WTC11 (cell line): ENCODE results near the gene PRKACB. TPM values are rescaled to one million over a fixed set of nuclear protein-coding genes. Genes with fewer than 3 reads are reported as not detected.

Experiments
- ATAC-seq: fragments of 200-7000 bp; cut with Tn5 transposase; 2 replicates; pipeline ENCODE4 v1.10.0; 2021; ENCODE audit warnings: mild to moderate bottlenecking, moderate library complexity
- CTCF ChIA-PET: fragments of 300-600 bp; sonication (Branson Sonifier 250); formaldehyde crosslinking; loops from one replicate; lab custom pipeline; 2021; ENCODE audit warnings: antibody characterized with exemption; lab: Charles Lee
- POLR2A ChIA-PET: fragments of 350-600 bp; sonication (Branson Sonifier 250); formaldehyde crosslinking; loops from one replicate; lab custom pipeline; 2021; ENCODE audit warnings: antibody characterized with exemption; lab: Charles Lee
- DNase-seq: peaks from one replicate; pipeline ENCODE4 v3.0.0; 2021; ENCODE audit warnings: low spot score
- H3K27ac Mint-ChIP-seq: 2 replicates; pipeline ENCODE4 v1.8.0; 2021; ENCODE audit warnings: mixed read lengths
- H3K27me3 Mint-ChIP-seq: 2 replicates; pipeline ENCODE4 v1.8.0; 2021; ENCODE audit warnings: low read depth, mild to moderate bottlenecking, moderate library complexity, mixed read lengths
- H3K36me3 Mint-ChIP-seq: 2 replicates; pipeline ENCODE4 v1.8.0; 2021; ENCODE audit warnings: mixed read lengths
- H3K4me1 Mint-ChIP-seq: 2 replicates; pipeline ENCODE4 v1.8.0; 2022; ENCODE audit warnings: mixed read lengths
- H3K4me3 Mint-ChIP-seq: 2 replicates; pipeline ENCODE4 v1.8.0; 2021; ENCODE audit warnings: mild to moderate bottlenecking, moderate library complexity, mixed read lengths
- H3K9me3 Mint-ChIP-seq: 2 replicates; pipeline ENCODE4 v1.8.0; 2021; ENCODE audit warnings: mixed read lengths
- ATF3 ChIP-seq: sonication (generic); formaldehyde crosslinking; conservative IDR thresholded peaks from 2 replicates; pipeline ENCODE4 v1.8.1; 2022; ENCODE audit warnings: mild to moderate bottlenecking, missing genetic modification reagents
- CDX4 ChIP-seq: fragments of 250-450 bp; sonication (Bioruptor Pico); IDR thresholded peaks from 2 replicates; pipeline ENCODE4 v1.9.0; 2021; ENCODE audit warnings: moderate library complexity, mild to moderate bottlenecking, inconsistent platforms, borderline replicate concordance
- CREB1 ChIP-seq: sonication (generic); formaldehyde crosslinking; IDR thresholded peaks from 2 replicates; pipeline ENCODE4 v1.8.0; 2023; ENCODE audit warnings: mild to moderate bottlenecking, missing genetic modification reagents
- E2F1 ChIP-seq: sonication (generic); formaldehyde crosslinking; IDR thresholded peaks from 2 replicates; pipeline ENCODE4 v1.8.0; 2022; ENCODE audit warnings: mild to moderate bottlenecking, missing genetic modification reagents
- E2F5 ChIP-seq: sonication (generic); formaldehyde crosslinking; IDR thresholded peaks from 2 replicates; pipeline ENCODE4 v1.8.1; 2022; ENCODE audit warnings: mild to moderate bottlenecking, moderate library complexity, missing genetic modification reagents
- FOXJ3 ChIP-seq: sonication (generic); formaldehyde crosslinking; IDR thresholded peaks from 2 replicates; pipeline ENCODE4 v1.9.0; 2021; ENCODE audit warnings: missing genetic modification reagents, mild to moderate bottlenecking, borderline replicate concordance
- GABPB1 ChIP-seq: sonication (generic); formaldehyde crosslinking; IDR thresholded peaks from 2 replicates; pipeline ENCODE4 v1.8.1; 2023; ENCODE audit warnings: mild to moderate bottlenecking, missing genetic modification reagents
- GRHL2 ChIP-seq: fragments of 250-450 bp; sonication (Bioruptor Pico); IDR thresholded peaks from 2 replicates; pipeline ENCODE4 v1.8.0; 2022; ENCODE audit warnings: mild to moderate bottlenecking, moderate library complexity; ENCODE audit not compliant: insufficient replicate concordance, severe bottlenecking
- GTF2I ChIP-seq: fragments of 250-450 bp; sonication (Bioruptor Pico); conservative IDR thresholded peaks from 2 replicates; pipeline ENCODE4 v1.4.0; 2021; ENCODE audit warnings: mild to moderate bottlenecking
- HMGA2 ChIP-seq: fragments of 250-450 bp; sonication (Bioruptor Pico); IDR thresholded peaks from 2 replicates; pipeline ENCODE4 v1.4.0; 2021; ENCODE audit warnings: mild to moderate bottlenecking, moderate library complexity
- HMGXB4 ChIP-seq: sonication (generic); formaldehyde crosslinking; IDR thresholded peaks from 2 replicates; pipeline ENCODE4 v1.8.1; 2023; ENCODE audit warnings: mild to moderate bottlenecking, moderate library complexity, missing genetic modification reagents
- MLX ChIP-seq: sonication (generic); formaldehyde crosslinking; IDR thresholded peaks from 2 replicates; pipeline ENCODE4 v1.8.1; 2023; ENCODE audit warnings: mild to moderate bottlenecking, missing genetic modification reagents, moderate library complexity
- MYBL2 ChIP-seq: sonication (generic); formaldehyde crosslinking; IDR thresholded peaks from 2 replicates; pipeline ENCODE4 v1.8.1; 2023; ENCODE audit warnings: mild to moderate bottlenecking, moderate library complexity, missing genetic modification reagents
- NFE2L1 ChIP-seq: sonication (generic); formaldehyde crosslinking; IDR thresholded peaks from 2 replicates; pipeline ENCODE4 v1.8.1; 2023; ENCODE audit warnings: missing genetic modification reagents
- NFYB ChIP-seq: sonication (generic); formaldehyde crosslinking; conservative IDR thresholded peaks from 2 replicates; pipeline ENCODE4 v1.8.0; 2022; ENCODE audit warnings: low read depth, missing genetic modification reagents
- NR1H2 ChIP-seq: sonication (generic); formaldehyde crosslinking; IDR thresholded peaks from 2 replicates; pipeline ENCODE4 v1.9.0; 2021; ENCODE audit warnings: mild to moderate bottlenecking, moderate library complexity, missing genetic modification reagents
- SMAD4 ChIP-seq: sonication (generic); formaldehyde crosslinking; IDR thresholded peaks from 2 replicates; pipeline ENCODE4 v1.8.0; 2022; ENCODE audit warnings: mild to moderate bottlenecking, missing genetic modification reagents
- STAT6 ChIP-seq: sonication (generic); formaldehyde crosslinking; conservative IDR thresholded peaks from 2 replicates; pipeline ENCODE4 v1.8.1; 2023; ENCODE audit warnings: mild to moderate bottlenecking, low read depth, missing genetic modification reagents, moderate library complexity
- USF1 ChIP-seq: sonication (generic); formaldehyde crosslinking; IDR thresholded peaks from 2 replicates; pipeline ENCODE4 v1.8.0; 2022; ENCODE audit warnings: mild to moderate bottlenecking, missing genetic modification reagents
- USF2 ChIP-seq: sonication (generic); formaldehyde crosslinking; IDR thresholded peaks from 2 replicates; pipeline ENCODE4 v1.8.1; 2023; ENCODE audit warnings: mild to moderate bottlenecking, missing genetic modification reagents, moderate library complexity
- ZNF263 ChIP-seq: sonication (generic); formaldehyde crosslinking; IDR thresholded peaks from 2 replicates; pipeline ENCODE4 v1.8.1; 2022; ENCODE audit warnings: low read depth, mild to moderate bottlenecking, moderate library complexity, missing genetic modification reagents
- ZNF317 ChIP-seq: sonication (generic); formaldehyde crosslinking; IDR thresholded peaks from 2 replicates; pipeline ENCODE4 v1.8.1; 2023; ENCODE audit warnings: low read depth, mild to moderate bottlenecking, moderate library complexity, missing genetic modification reagents, borderline replicate concordance
- total RNA-seq: library from RNA; stranded (reverse); gene quantifications from 3 replicates; pipeline ENCODE4 v1.2.3, GENCODE V29; 2021

The PRKACB gene
- total RNA-seq, 1 experiment from 2014 or later: 18.4 TPM

GRCh38 chr1:84278905-84279304 is 134.8 kb downstream of the PRKACB start (continued):
- TF ChIP-seq USF2 (no peak), CREB1 (CRISPR knock-in tag) (no peak), NR1H2 (no peak), USF1 (CRISPR knock-in tag) (no peak)

GRCh38 chr1:84280912-84281311 is 136.8 kb downstream of the PRKACB start:
- H3K4me3 Mint-ChIP-seq: no peak overlapping the region
- ATAC-seq: no peak
- POLR2A ChIA-PET: no interaction called here
- peaks cover 17% of the 10 kb centered on the region for H3K9me3 Mint-ChIP-seq
- H3K27me3 Mint-ChIP-seq: no peaks in the 10 kb centered on the region; the same call in 1 of the 2 replicates
- no peaks in the 10 kb centered on the region for H3K4me1 Mint-ChIP-seq
- no peak overlapping the region for H3K27ac Mint-ChIP-seq
- no peak for TF ChIP-seq STAT6
- TF ChIP-seq, all 79 proteins: peak for 0
- H3K36me3 Mint-ChIP-seq: peaks cover 4% of the 10 kb centered on the region
- CTCF ChIA-PET: no interaction called here
- no peak for DNase-seq

GRCh38 chr1:84282780-84283333 is 138.8 kb downstream of the PRKACB start:
- H3K27me3 Mint-ChIP-seq: peaks cover 9% of the 10 kb centered on the region
- TF ChIP-seq USF1 (CRISPR knock-in tag): no peak
- TF ChIP-seq CDX4 (CRISPR knock-in tag): no peak
- no peak for TF ChIP-seq E2F5 (CRISPR knock-in tag)
- TF ChIP-seq MLX (CRISPR knock-in tag): no peak
- TF ChIP-seq SMAD4 (CRISPR knock-in tag): no peak
- TF ChIP-seq ZNF317 (CRISPR knock-in tag): no peak
- TF ChIP-seq NFYB (CRISPR knock-in tag): no peak
- no peak for TF ChIP-seq FOXJ3 (CRISPR knock-in tag)
- no peak for TF ChIP-seq GABPB1
- TF ChIP-seq HMGA2 (CRISPR knock-in tag): no peak
- no peak for TF ChIP-seq ATF3 (CRISPR knock-in tag)
- TF ChIP-seq GTF2I: no peak
- no peak for TF ChIP-seq MYBL2 (CRISPR knock-in tag)
- no peak for TF ChIP-seq E2F1 (CRISPR knock-in tag)
- no peak for TF ChIP-seq GRHL2 (CRISPR knock-in tag)
- TF ChIP-seq ZNF263: no peak
- no peak for TF ChIP-seq HMGXB4 (CRISPR knock-in tag)
- TF ChIP-seq NFE2L1: no peak
- TF ChIP-seq, all 79 proteins: peak for 0
- CTCF ChIA-PET: no interaction called here
- Mint-ChIP-seq H3K9me3 (peaks cover 36% of the 10 kb centered on the region), H3K27ac (no peak overlapping the region), H3K36me3 (peaks cover 23% of the 10 kb centered on the region), H3K4me3 (no peak overlapping the region), H3K4me1 (no peaks in the 10 kb centered on the region)
- DNase-seq (no peak), ATAC-seq (no peak)
- POLR2A ChIA-PET: no interaction called here
